SH-SY5Y (cell line): Measurements from ENCODE around the gene ABR.

ENCODE experiments used
- GATA2 ChIP-seq: IDR thresholded peaks from 2 replicates; pipeline ENCODE4 v1.6.1; 2011; ENCODE audit warnings: mild to moderate bottlenecking, low read depth, low read length
- GATA3 ChIP-seq: IDR thresholded peaks from 2 replicates; pipeline ENCODE4 v1.6.1; 2011; ENCODE audit warnings: low read depth, mild to moderate bottlenecking, low read length, moderate library complexity

DNA sequence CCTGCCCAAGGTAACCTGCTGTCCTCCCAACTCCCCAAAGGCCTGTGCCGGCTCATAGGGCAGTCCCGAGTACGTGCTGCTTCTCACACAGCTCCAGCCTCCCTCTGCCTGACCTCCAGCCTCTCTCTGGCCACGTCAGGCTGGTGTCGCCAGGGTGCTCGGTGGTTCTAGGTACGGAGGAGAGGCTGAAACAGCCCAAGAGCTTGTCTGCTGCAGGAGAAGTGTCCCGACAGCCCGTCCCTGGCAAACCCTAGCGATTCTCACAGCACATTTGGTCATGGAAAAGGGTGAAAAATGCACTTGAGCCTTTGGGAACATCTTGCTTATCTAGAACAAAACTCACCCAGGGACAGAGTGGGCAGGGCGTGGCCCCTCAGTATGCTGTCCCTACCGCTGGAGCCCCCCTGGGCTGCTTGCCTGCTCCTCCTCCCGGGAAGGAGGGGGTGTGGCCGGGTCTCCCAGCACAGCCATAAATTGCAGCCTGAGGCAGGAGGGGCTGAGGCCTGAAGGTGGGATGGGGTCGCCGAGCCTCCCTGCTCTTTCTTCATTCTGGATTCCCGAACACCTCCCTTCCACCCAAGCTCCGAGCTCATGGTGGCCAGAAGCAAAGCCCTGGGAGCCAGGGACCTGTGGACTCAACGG, 142.4 kb downstream of the ABR start:
- TF ChIP-seq GATA3 (no peak), GATA2 (no peak)
